PC-3 (cell line): ENCODE results near the gene WDR82. TPM values are rescaled to one million over a fixed set of nuclear protein-coding genes. Genes with fewer than 3 reads are reported as not detected.

Experiments
- ATAC-seq: fragments of 200-7000 bp; cut with Tn5 transposase; 2 replicates; pipeline ENCODE4 v1.9.1; 2020; ENCODE audit warnings: mild to moderate bottlenecking, moderate library complexity
- BruUV-seq: library from RNA; stranded (reverse); fragments of 400-500 nt; replicated peaks from 2 replicates; lab custom pipeline; 2021; lab: Mats Ljungman, UMichigan
- CTCF ChIA-PET: fragments of 300-600 bp; sonication (Branson Sonifier 250); formaldehyde crosslinking; loops from one replicate; lab custom pipeline; 2022; ENCODE audit warnings: antibody characterized with exemption; lab: Charles Lee
- POLR2A ChIA-PET: fragments of 300-600 bp; sonication (Branson Sonifier 250); formaldehyde crosslinking; loops from one replicate; lab custom pipeline; 2022; ENCODE audit warnings: antibody characterized with exemption; ENCODE audit not compliant: unreplicated experiment; lab: Charles Lee
- DNase-seq: peaks from one replicate; pipeline ENCODE4 v3.0.0-alpha.2; 2015
- H2AFZ ChIP-seq: fragments of 300-600 bp; sonication (generic); 2 replicates; pipeline ENCODE4 v1.6.0; 2016; ENCODE audit warnings: antibody characterized with exemption, low read length
- H3F3A ChIP-seq: fragments of 300-600 bp; sonication (generic); one replicate; pipeline ENCODE4 v1.6.0; 2017; ENCODE audit warnings: antibody characterized with exemption, low read length, control low read depth, mild to moderate bottlenecking; ENCODE audit not compliant: unreplicated experiment
- H3K27ac ChIP-seq: fragments of 300-600 bp; sonication (generic); 2 replicates; pipeline ENCODE4 v1.5.1; 2016; ENCODE audit warnings: mild to moderate bottlenecking, low read length
- H3K27me3 ChIP-seq: fragments of 300-600 bp; sonication (generic); 2 replicates; pipeline ENCODE4 v1.6.1; 2016; ENCODE audit warnings: low read length, mixed read lengths
- H3K36me3 ChIP-seq: fragments of 300-600 bp; sonication (generic); 2 replicates; pipeline ENCODE4 v1.6.1; 2016; ENCODE audit warnings: low read depth, mixed run types, low read length, mixed read lengths
- H3K4me1 ChIP-seq: fragments of 300-600 bp; sonication (generic); 2 replicates; pipeline ENCODE4 v1.5.1; 2016; ENCODE audit warnings: low read length; ENCODE audit not compliant: insufficient read depth
- H3K4me2 ChIP-seq: fragments of 300-600 bp; sonication (generic); 2 replicates; pipeline ENCODE4 v1.6.0; 2016; ENCODE audit warnings: low read length
- H3K4me3 ChIP-seq: fragments of 300-600 bp; sonication (generic); 2 replicates; pipeline ENCODE4 v1.5.1; 2016; ENCODE audit warnings: mild to moderate bottlenecking, low read length, mixed read lengths
- H3K79me2 ChIP-seq: fragments of 300-600 bp; sonication (generic); 2 replicates; pipeline ENCODE4 v1.6.1; 2017; ENCODE audit warnings: low read length, mixed read lengths
- H3K9ac ChIP-seq: fragments of 300-600 bp; sonication (generic); 2 replicates; pipeline ENCODE4 v1.6.0; 2016; ENCODE audit warnings: mild to moderate bottlenecking, low read length
- H3K9me2 ChIP-seq: fragments of 300-600 bp; sonication (generic); replicated peaks from 2 replicates; pipeline ENCODE4 v1.6.1; 2016; ENCODE audit warnings: mixed run types, low read length, mixed read lengths
- H3K9me3 ChIP-seq: fragments of 300-600 bp; sonication (generic); 2 replicates; pipeline ENCODE4 v1.6.1; 2016; ENCODE audit warnings: low read length, mixed read lengths
- H4K20me1 ChIP-seq: fragments of 300-600 bp; sonication (generic); 2 replicates; pipeline ENCODE4 v1.6.1; 2016; ENCODE audit warnings: low read length, mixed read lengths
- EZH2 ChIP-seq: fragments of 300-600 bp; sonication (generic); IDR thresholded peaks from one replicate; pipeline ENCODE4 v1.6.1; 2017; ENCODE audit warnings: antibody characterized with exemption, mild to moderate bottlenecking, low read length; ENCODE audit not compliant: unreplicated experiment
- EZH2phosphoT487 ChIP-seq: fragments of 300-600 bp; sonication (generic); IDR thresholded peaks from 2 replicates; pipeline ENCODE4 v1.6.1; 2018; ENCODE audit warnings: mild to moderate bottlenecking, antibody characterized with exemption, low read length, borderline replicate concordance
- intact Hi-C: fragments of 100-400 bp; cut with micrococcal nuclease; formaldehyde crosslinking; loops from 2 replicates; pipeline ENCODE4 v1.9.0; 2023
- total RNA-seq: library from RNA; depleted of rRNA; stranded (reverse); fragments of >200 nt; gene quantifications from 2 replicates; pipeline ENCODE4 v1.2.3, GENCODE V29; 2014
- TF ChIP-seq, protein P1 (sequence below): fragments of 300-600 bp; sonication (generic); conservative IDR thresholded peaks from 2 replicates; pipeline ENCODE4 v1.5.1; 2017; ENCODE audit warnings: antibody characterized with exemption, low read depth, mild to moderate bottlenecking, low read length

WDR82 gene
- total RNA-seq, 1 experiment from 2014 or later = 56.4 TPM

GRCh38 chr3:52246728-52247408, 31.6 kb downstream of the WDR82 start:
- BruUV-seq = no TSS peak
- POLR2A ChIA-PET = no interaction called here
- Histone ChIP-seq H4K20me1 (no peaks in the 10 kb centered on the region), H3K9ac (no peak overlapping the region), H3K4me1 (peaks cover 31% of the 10 kb centered on the region), H3K79me2 (no peaks in the 10 kb centered on the region), H3K9me2 (no peaks in the 10 kb centered on the region), H3K27ac (no peak overlapping the region), H3K4me3 (peak overlapping the region; percentile 76; the same call in 1 of the 2 replicates), H2AFZ (no peak overlapping the region), H3K4me2 (peak overlapping the region; percentile 88), H3F3A (peaks cover 4% of the 10 kb centered on the region), H3K9me3 (no peaks in the 10 kb centered on the region), H3K36me3 (peaks cover 2% of the 10 kb centered on the region; the same call in 1 of the 2 replicates), H3K27me3 (no peaks in the 10 kb centered on the region)
- TF ChIP-seq EZH2phosphoT487 (no peak), EZH2 (no peak)
- TF ChIP-seq, protein P1, sequence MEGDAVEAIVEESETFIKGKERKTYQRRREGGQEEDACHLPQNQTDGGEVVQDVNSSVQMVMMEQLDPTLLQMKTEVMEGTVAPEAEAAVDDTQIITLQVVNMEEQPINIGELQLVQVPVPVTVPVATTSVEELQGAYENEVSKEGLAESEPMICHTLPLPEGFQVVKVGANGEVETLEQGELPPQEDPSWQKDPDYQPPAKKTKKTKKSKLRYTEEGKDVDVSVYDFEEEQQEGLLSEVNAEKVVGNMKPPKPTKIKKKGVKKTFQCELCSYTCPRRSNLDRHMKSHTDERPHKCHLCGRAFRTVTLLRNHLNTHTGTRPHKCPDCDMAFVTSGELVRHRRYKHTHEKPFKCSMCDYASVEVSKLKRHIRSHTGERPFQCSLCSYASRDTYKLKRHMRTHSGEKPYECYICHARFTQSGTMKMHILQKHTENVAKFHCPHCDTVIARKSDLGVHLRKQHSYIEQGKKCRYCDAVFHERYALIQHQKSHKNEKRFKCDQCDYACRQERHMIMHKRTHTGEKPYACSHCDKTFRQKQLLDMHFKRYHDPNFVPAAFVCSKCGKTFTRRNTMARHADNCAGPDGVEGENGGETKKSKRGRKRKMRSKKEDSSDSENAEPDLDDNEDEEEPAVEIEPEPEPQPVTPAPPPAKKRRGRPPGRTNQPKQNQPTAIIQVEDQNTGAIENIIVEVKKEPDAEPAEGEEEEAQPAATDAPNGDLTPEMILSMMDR = no peak
- intact Hi-C loops = no loop called here
- CTCF ChIA-PET = interaction anchor here (0.6 kb wide), 1 partner anchor 239 kb away, joined by 4 read pairs; no protein-coding TSS in a partner anchor
- no peak for DNase-seq
- ATAC-seq = no peak

DNA sequence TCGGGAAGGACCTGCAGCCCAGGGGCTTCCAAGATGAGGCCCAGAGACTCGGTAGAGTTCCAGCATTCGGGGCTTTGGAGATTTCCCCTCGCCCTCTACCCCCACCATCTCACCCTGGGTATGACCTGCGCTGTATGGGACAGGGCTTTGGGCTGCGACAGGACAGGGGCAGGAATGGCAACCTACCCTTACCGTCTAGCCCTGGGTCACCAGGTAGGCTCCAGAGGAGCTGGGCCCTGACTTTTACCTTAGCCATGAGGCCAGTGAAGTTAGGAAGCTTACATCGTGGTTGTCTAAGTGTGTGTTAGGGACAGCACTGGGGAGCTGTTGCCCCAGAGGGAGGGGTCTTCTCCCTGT, 32.2 kb downstream of the WDR82 start:
- ATAC-seq (peak; percentile 2), DNase-seq (no peak)
- H3K4me3 ChIP-seq = peak overlapping the region; percentile 76
- H3K9me3 ChIP-seq = no peaks in the 10 kb centered on the region
- peak overlapping the region; percentile 86 for H2AFZ ChIP-seq
- CTCF ChIA-PET = interaction anchor here (0.6 to 1.0 kb wide), 4 partner anchors 32 to 239 kb away, joined by 3 to 4 read pairs (median 4); partner anchors contain the start of gene WDR82
- H3K4me2 ChIP-seq = peak overlapping the region; percentile 88
- peaks cover 2% of the 10 kb centered on the region; the same call in 1 of the 2 replicates for H3K36me3 ChIP-seq
- no peaks in the 10 kb centered on the region for H3K9me2 ChIP-seq
- no peaks in the 10 kb centered on the region for H4K20me1 ChIP-seq
- H3F3A ChIP-seq = peaks cover 4% of the 10 kb centered on the region
- POLR2A ChIA-PET = interaction anchor here (0.6 to 1.0 kb wide), 3 partner anchors 30 to 303 kb away, joined by 3 to 14 read pairs (median 4); partner anchors contain the start of gene POC1A
- intact Hi-C loops = no loop called here
- no peaks in the 10 kb centered on the region for H3K79me2 ChIP-seq
- H3K4me1 ChIP-seq = peaks cover 31% of the 10 kb centered on the region
- no peak overlapping the region for H3K27ac ChIP-seq
- BruUV-seq = TSS peak; percentile 18
- no peaks in the 10 kb centered on the region for H3K27me3 ChIP-seq
- peak overlapping the region; percentile 43 for H3K9ac ChIP-seq
- TF ChIP-seq, protein P1 = no peak
- TF ChIP-seq EZH2 = no peak
- TF ChIP-seq EZH2phosphoT487 = no peak
